ENCODE data around the gene SEZ6L2.
"Not testable (repeated sequence)": the region's sequence is repeated elsewhere in the genome, so short reads cannot be mapped to it uniquely, and the experiment has no call there.

Gene SEZ6L2

GRCh38 chr16:29898135-29898803, 1.1 kb downstream of the SEZ6L2 start:
- Histone ChIP-seq H3K9ac (ENCODE audit: low read depth, low read length) (peak overlapping the region; percentile 79; the same call in 1 of the 2 replicates), H3K27ac (ENCODE audit: low read length) (no peak overlapping the region), H3K27me3 (ENCODE audit: insufficient read depth, low read length) (no peaks in the 10 kb centered on the region), H3K4me1 (ENCODE audit: insufficient read depth, low read length) (0 out of 2 replicates have a peak, but pooled peaks cover 2% of the 10 kb centered on the region), H3K4me3 (ENCODE audit: low read length) (peak overlapping the region; percentile 93), H3K9me3 (ENCODE audit: insufficient read depth, low read depth, low read length) (no peaks in the 10 kb centered on the region), H3K36me3 (ENCODE audit: insufficient read depth, low read depth, low read length) (0 out of 2 replicates have a peak, but pooled peaks cover under 1% of the 10 kb centered on the region)

- H3K27me3 ChIP-seq (ENCODE audit: insufficient read depth, low read length): no peaks in the 10 kb centered on the region
- no peaks in the 10 kb centered on the region for H3K36me3 ChIP-seq (ENCODE audit: insufficient read depth, low read depth, low read length)
- no peaks in the 10 kb centered on the region for H3K9me3 ChIP-seq (ENCODE audit: insufficient read depth, low read depth, low read length)
- H3K9ac ChIP-seq (ENCODE audit: low read depth, low read length): no peak overlapping the region; the same call in 1 of the 2 replicates
- no peak overlapping the region for H3K27ac ChIP-seq (ENCODE audit: low read length)
- H3K4me1 ChIP-seq (ENCODE audit: insufficient read depth, low read length): 0 out of 2 replicates have a peak, but pooled peaks cover 2% of the 10 kb centered on the region
- no peak overlapping the region for H3K4me3 ChIP-seq (ENCODE audit: low read length)
These were observed 2.0 kb downstream of the SEZ6L2 start for GRCh38 chr16:29897333-29897732.

DNA sequence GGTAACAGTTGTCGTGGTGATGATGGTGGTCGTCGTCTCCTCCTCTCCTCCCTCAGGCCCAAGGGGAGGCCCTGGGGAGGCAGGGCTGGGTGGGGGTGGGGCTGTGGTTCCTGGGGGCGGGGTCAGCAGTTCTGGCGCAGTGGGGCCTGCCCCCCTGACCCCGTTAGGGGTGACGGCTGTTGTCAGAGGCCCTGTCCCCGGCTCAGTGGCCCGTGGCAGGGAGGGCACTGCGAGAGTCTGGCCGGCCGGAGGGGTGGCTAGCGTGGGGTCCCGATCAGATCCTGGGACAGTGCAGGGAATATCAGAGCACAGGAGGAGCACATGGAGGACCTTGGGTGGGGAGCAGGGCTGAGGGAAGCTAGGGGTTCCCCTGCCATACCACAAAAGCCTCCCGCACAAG, 2.5 kb downstream of the SEZ6L2 start:
- Histone ChIP-seq H3K27me3 (ENCODE audit: insufficient read depth, low read length) (no peaks in the 10 kb centered on the region), H3K9me3 (ENCODE audit: insufficient read depth, low read depth, low read length) (no peaks in the 10 kb centered on the region), H3K36me3 (ENCODE audit: insufficient read depth, low read depth, low read length) (no peaks in the 10 kb centered on the region), H3K27ac (ENCODE audit: low read length) (no peak overlapping the region), H3K9ac (ENCODE audit: low read depth, low read length) (no peak overlapping the region), H3K4me1 (ENCODE audit: insufficient read depth, low read length) (0 out of 2 replicates have a peak, but pooled peaks cover 2% of the 10 kb centered on the region), H3K4me3 (ENCODE audit: low read length) (no peak overlapping the region)

DNA sequence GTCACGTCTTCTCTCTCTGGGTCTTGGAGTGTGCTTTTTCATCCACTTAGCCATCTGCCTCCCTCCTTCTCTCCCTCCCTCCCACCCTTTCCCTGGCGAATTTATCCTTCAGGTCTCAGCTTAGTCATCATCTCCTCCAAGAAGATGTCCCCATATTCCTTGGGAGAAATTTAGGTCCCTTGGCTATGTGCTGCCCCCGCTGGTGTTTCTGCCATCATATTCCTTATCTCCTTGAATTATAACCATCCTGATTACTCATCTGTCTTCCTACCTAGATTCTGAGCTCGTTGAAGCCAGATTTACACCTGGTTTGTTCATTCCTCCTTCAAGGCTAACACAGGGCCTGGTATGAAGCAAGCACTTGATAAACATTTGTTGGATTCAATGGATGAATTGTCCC, 5.0 kb downstream of the SEZ6L2 start:
- Histone ChIP-seq H3K4me1 (ENCODE audit: insufficient read depth, low read length) (0 out of 2 replicates have a peak, but pooled peaks cover 2% of the 10 kb centered on the region), H3K9me3 (ENCODE audit: insufficient read depth, low read depth, low read length) (no peaks in the 10 kb centered on the region), H3K9ac (ENCODE audit: low read depth, low read length) (no peak overlapping the region), H3K36me3 (ENCODE audit: insufficient read depth, low read depth, low read length) (no peaks in the 10 kb centered on the region), H3K27ac (ENCODE audit: low read length) (no peak overlapping the region), H3K4me3 (ENCODE audit: low read length) (no peak overlapping the region), H3K27me3 (ENCODE audit: insufficient read depth, low read length) (no peaks in the 10 kb centered on the region)

DNA sequence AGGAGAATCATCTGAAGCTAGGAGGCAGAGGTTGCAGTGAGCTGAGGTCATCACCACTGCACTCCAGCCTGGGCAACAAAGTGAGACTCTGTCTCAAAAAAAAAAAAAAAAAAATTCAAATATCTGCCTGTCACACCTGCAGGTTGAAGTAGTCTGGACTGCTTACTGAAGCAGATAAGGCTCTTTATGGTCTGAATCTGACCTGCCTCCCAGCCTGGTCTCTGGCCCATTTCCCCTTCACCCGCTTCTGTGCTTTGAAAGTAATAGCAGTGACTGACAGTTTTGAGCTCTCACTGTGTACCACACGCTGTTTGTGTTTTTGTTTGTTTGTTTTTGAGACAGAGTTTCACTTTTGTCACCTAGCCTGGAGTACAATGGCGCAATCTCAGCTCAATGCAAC, 5.8 kb downstream of the SEZ6L2 start:
- H3K36me3 ChIP-seq (ENCODE audit: insufficient read depth, low read depth, low read length): no peaks in the 10 kb centered on the region
- H3K9me3 ChIP-seq (ENCODE audit: insufficient read depth, low read depth, low read length): no peaks in the 10 kb centered on the region
- H3K27ac ChIP-seq (ENCODE audit: low read length): no peak overlapping the region
- H3K4me1 ChIP-seq (ENCODE audit: insufficient read depth, low read length): 0 out of 2 replicates have a peak, but pooled peaks cover 2% of the 10 kb centered on the region
- no peak overlapping the region for H3K4me3 ChIP-seq (ENCODE audit: low read length)
- H3K27me3 ChIP-seq (ENCODE audit: insufficient read depth, low read length): no peaks in the 10 kb centered on the region
- H3K9ac ChIP-seq (ENCODE audit: low read depth, low read length): no peak overlapping the region

GRCh38 chr16:29892458-29892813, 6.9 kb downstream of the SEZ6L2 start:
- H3K4me3 ChIP-seq (ENCODE audit: low read length): no peak overlapping the region
- no peak overlapping the region for H3K27ac ChIP-seq (ENCODE audit: low read length)
- H3K9ac ChIP-seq (ENCODE audit: low read depth, low read length): no peak overlapping the region
- no peaks in the 10 kb centered on the region for H3K9me3 ChIP-seq (ENCODE audit: insufficient read depth, low read depth, low read length)
- 0 out of 2 replicates have a peak, but pooled peaks cover 2% of the 10 kb centered on the region for H3K4me1 ChIP-seq (ENCODE audit: insufficient read depth, low read length)
- no peaks in the 10 kb centered on the region for H3K36me3 ChIP-seq (ENCODE audit: insufficient read depth, low read depth, low read length)
- H3K27me3 ChIP-seq (ENCODE audit: insufficient read depth, low read length): no peaks in the 10 kb centered on the region

GRCh38 chr16:29891525-29892457, 7.6 kb downstream of the SEZ6L2 start:
- Histone ChIP-seq H3K4me1 (ENCODE audit: insufficient read depth, low read length) (no peaks in the 10 kb centered on the region), H3K36me3 (ENCODE audit: insufficient read depth, low read depth, low read length) (no peaks in the 10 kb centered on the region), H3K9me3 (ENCODE audit: insufficient read depth, low read depth, low read length) (no peaks in the 10 kb centered on the region), H3K9ac (ENCODE audit: low read depth, low read length) (no peak overlapping the region), H3K27me3 (ENCODE audit: insufficient read depth, low read length) (no peaks in the 10 kb centered on the region), H3K4me3 (ENCODE audit: low read length) (no peak overlapping the region), H3K27ac (ENCODE audit: low read length) (no peak overlapping the region)

GRCh38 chr16:29889372-29889771, 10.0 kb downstream of the SEZ6L2 start:
- H3K9ac ChIP-seq (ENCODE audit: low read depth, low read length); H3K4me1 ChIP-seq (ENCODE audit: insufficient read depth, low read length); H3K4me3 ChIP-seq (ENCODE audit: low read length); H3K36me3 ChIP-seq (ENCODE audit: insufficient read depth, low read depth, low read length); H3K27ac ChIP-seq (ENCODE audit: low read length); H3K27me3 ChIP-seq (ENCODE audit: insufficient read depth, low read length); H3K9me3 ChIP-seq (ENCODE audit: insufficient read depth, low read depth, low read length): not testable (repeated sequence)

- no peak overlapping the region for H3K27ac ChIP-seq (ENCODE audit: low read length)
- H3K4me3 ChIP-seq (ENCODE audit: low read length): no peak overlapping the region
- no peaks in the 10 kb centered on the region for H3K4me1 ChIP-seq (ENCODE audit: insufficient read depth, low read length)
- no peaks in the 10 kb centered on the region for H3K27me3 ChIP-seq (ENCODE audit: insufficient read depth, low read length)
- peaks cover 14% of the 10 kb centered on the region; the same call in 1 of the 2 replicates for H3K36me3 ChIP-seq (ENCODE audit: insufficient read depth, low read depth, low read length)
- H3K9me3 ChIP-seq (ENCODE audit: insufficient read depth, low read depth, low read length): no peaks in the 10 kb centered on the region
- H3K9ac ChIP-seq (ENCODE audit: low read depth, low read length): no peak overlapping the region
These were observed 15.4 kb downstream of the SEZ6L2 start for GRCh38 chr16:29883987-29884386.

DNA sequence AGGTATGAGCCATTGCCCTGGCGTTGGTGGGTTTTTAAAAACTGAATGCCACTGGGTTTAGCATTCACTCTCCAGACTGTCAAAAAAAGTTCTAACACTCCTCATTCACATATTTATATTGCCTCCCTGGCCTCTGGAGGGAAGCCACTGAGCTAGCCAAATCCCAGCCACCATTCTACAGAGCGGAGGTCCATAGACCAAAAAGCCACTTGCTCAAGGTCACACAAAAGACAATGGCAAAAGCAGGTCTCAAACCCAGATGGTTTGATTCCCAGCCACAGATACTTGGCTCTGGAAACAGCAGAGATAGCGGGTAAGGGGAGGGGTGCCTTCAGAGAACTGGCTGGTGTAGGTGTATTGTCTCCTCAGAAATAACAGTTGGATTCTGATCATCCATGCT, 18.3 kb downstream of the SEZ6L2 start:
- no peaks in the 10 kb centered on the region for H3K4me1 ChIP-seq (ENCODE audit: insufficient read depth, low read length)
- H3K4me3 ChIP-seq (ENCODE audit: low read length): no peak overlapping the region
- H3K36me3 ChIP-seq (ENCODE audit: insufficient read depth, low read depth, low read length): peaks cover 14% of the 10 kb centered on the region; the same call in 1 of the 2 replicates
- no peaks in the 10 kb centered on the region for H3K9me3 ChIP-seq (ENCODE audit: insufficient read depth, low read depth, low read length)
- H3K27ac ChIP-seq (ENCODE audit: low read length): no peak overlapping the region
- peaks cover 11% of the 10 kb centered on the region for H3K27me3 ChIP-seq (ENCODE audit: insufficient read depth, low read length)
- H3K9ac ChIP-seq (ENCODE audit: low read depth, low read length): no peak overlapping the region

- Histone ChIP-seq H3K9ac (ENCODE audit: low read depth, low read length) (peak overlapping the region; percentile 2; the same call in 1 of the 2 replicates), H3K27me3 (ENCODE audit: insufficient read depth, low read length) (peaks cover 15% of the 10 kb centered on the region), H3K9me3 (ENCODE audit: insufficient read depth, low read depth, low read length) (no peaks in the 10 kb centered on the region), H3K4me1 (ENCODE audit: insufficient read depth, low read length) (no peaks in the 10 kb centered on the region), H3K36me3 (ENCODE audit: insufficient read depth, low read depth, low read length) (peaks cover 5% of the 10 kb centered on the region; the same call in 1 of the 2 replicates), H3K27ac (ENCODE audit: low read length) (no peak overlapping the region), H3K4me3 (ENCODE audit: low read length) (0 out of 2 replicates have a peak overlapping the region, but pooled peaks have one; percentile 10)
These were observed 21.2 kb downstream of the SEZ6L2 start for GRCh38 chr16:29878172-29878571.

All from iPS-20b (cell line).